22Rv1 (cell line): ENCODE results near the gene ENDOV.

Experiments used
- CTCF ChIP-seq: fragments of 450-650 bp; IDR thresholded peaks from 2 replicates; pipeline ENCODE4 v1.5.1; 2017; ENCODE audit warnings: mild to moderate bottlenecking
- ZFX ChIP-seq: fragments of 450-650 bp; IDR thresholded peaks from 2 replicates; pipeline ENCODE4 v1.6.1; 2017; ENCODE audit warnings: antibody characterized with exemption, borderline replicate concordance

DNA sequence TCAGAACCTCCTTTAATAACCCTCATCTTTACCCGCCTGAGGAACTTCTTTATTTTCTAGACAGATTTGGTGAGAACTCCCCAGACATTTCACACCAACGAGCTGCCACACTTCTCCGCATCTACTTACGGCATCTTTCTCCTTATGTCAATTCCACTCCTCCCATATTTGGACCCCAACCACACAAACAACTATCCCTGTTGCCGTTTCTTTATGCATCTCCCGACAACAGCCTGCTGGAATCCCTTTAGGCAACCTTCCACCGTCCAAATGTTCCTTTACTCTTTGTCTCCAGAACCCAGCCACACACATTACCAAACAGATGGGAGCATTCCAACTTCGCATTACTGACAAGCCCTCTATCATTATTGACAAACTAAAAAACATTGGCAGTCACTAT, 8.8 kb upstream of the ENDOV start:
- TF ChIP-seq CTCF (no peak), ZFX (no peak)
